ENCODE measurements around the gene TRIP13. TPM values are rescaled to one million over a fixed set of nuclear protein-coding genes. Genes with fewer than 3 reads are reported as not detected.

TRIP13 gene
- polyA plus RNA-seq, 1 donor from 2014 or later, result 2.1 TPM

GRCh38 chr5:875931-876330, 16.8 kb upstream of the TRIP13 start:
- Histone ChIP-seq H3K9me3 (ENCODE audit: low read length) (no peaks in the 10 kb centered on the region), H4K20me1 (ENCODE audit: insufficient read depth) (no peaks in the 10 kb centered on the region), H3K9ac (ENCODE audit: low read length) (no peak overlapping the region), H3K9me2 (ENCODE audit: insufficient read depth, low read length) (no peaks in the 10 kb centered on the region), H3K27me3 (ENCODE audit: insufficient read depth, low read depth, low read length) (no peaks in the 10 kb centered on the region), H3K27ac (ENCODE audit: low read length) (no peak overlapping the region), H3K4me3 (ENCODE audit: low read length) (no peak overlapping the region), H2AFZ (ENCODE audit: low read depth, low read length) (no peak overlapping the region), H3K4me2 (ENCODE audit: low read length) (no peak overlapping the region), H3K36me3 (ENCODE audit: insufficient read depth, low read length) (peaks cover 2% of the 10 kb centered on the region), H3F3A (ENCODE audit: insufficient read depth, low read length, poor library complexity, severe bottlenecking) (no peaks in the 10 kb centered on the region), H3K79me2 (replicated peaks; ENCODE audit: insufficient read depth, low read length) (no peaks in the 10 kb centered on the region)
- TF ChIP-seq MXI1 (conservative IDR thresholded peaks at IDR 0.05; ENCODE audit: poor library complexity, severe bottlenecking), result no peak
- no peak for TF ChIP-seq TAF1 (IDR thresholded peaks at IDR 0.05; ENCODE audit: low read depth)
- TF ChIP-seq SMC3 (conservative IDR thresholded peaks at IDR 0.05; ENCODE audit: poor library complexity), result no peak
- no peak for TF ChIP-seq EZH2 (IDR thresholded peaks at IDR 0.05; ENCODE audit: borderline replicate concordance, insufficient read depth, low read length, poor library complexity, severe bottlenecking)
- no peak for TF ChIP-seq RAD21 (conservative IDR thresholded peaks at IDR 0.05)
- no peak for TF ChIP-seq EP300 (conservative IDR thresholded peaks at IDR 0.05; ENCODE audit: poor library complexity, severe bottlenecking)
- no peak for TF ChIP-seq POLR2AphosphoS5 (IDR thresholded peaks at IDR 0.05)
- no peak for TF ChIP-seq REST (IDR thresholded peaks at IDR 0.05; ENCODE audit: borderline replicate concordance)
- TF ChIP-seq CTCF (IDR thresholded peaks at IDR 0.05; ENCODE audit: poor library complexity, severe bottlenecking), result no peak

GRCh38 chr5:876398-877365, 16.0 kb upstream of the TRIP13 start:
- H3K9me3 ChIP-seq (ENCODE audit: low read length), result no peaks in the 10 kb centered on the region
- no peaks in the 10 kb centered on the region for H4K20me1 ChIP-seq (ENCODE audit: insufficient read depth)
- H3K36me3 ChIP-seq (ENCODE audit: insufficient read depth, low read length), result peaks cover 6% of the 10 kb centered on the region
- H3K4me3 ChIP-seq (ENCODE audit: low read length), result no peak overlapping the region
- no peak overlapping the region for H3K27ac ChIP-seq (ENCODE audit: low read length)
- no peak overlapping the region for H3K9ac ChIP-seq (ENCODE audit: low read length)
- no peak overlapping the region for H3K4me2 ChIP-seq (ENCODE audit: low read length)
- no peak for TF ChIP-seq TAF1 (IDR thresholded peaks at IDR 0.05; ENCODE audit: low read depth)
- TF ChIP-seq POLR2AphosphoS5 (IDR thresholded peaks at IDR 0.05), result no peak
- TF ChIP-seq CTCF (IDR thresholded peaks at IDR 0.05; ENCODE audit: poor library complexity, severe bottlenecking), result no peak
- TF ChIP-seq MXI1 (conservative IDR thresholded peaks at IDR 0.05; ENCODE audit: poor library complexity, severe bottlenecking), result no peak
- no peak for TF ChIP-seq EZH2 (IDR thresholded peaks at IDR 0.05; ENCODE audit: borderline replicate concordance, insufficient read depth, low read length, poor library complexity, severe bottlenecking)
- no peak for TF ChIP-seq RAD21 (conservative IDR thresholded peaks at IDR 0.05)
- no peak for TF ChIP-seq SMC3 (conservative IDR thresholded peaks at IDR 0.05; ENCODE audit: poor library complexity)
- no peaks in the 10 kb centered on the region for H3F3A ChIP-seq (ENCODE audit: insufficient read depth, low read length, poor library complexity, severe bottlenecking)
- H3K9me2 ChIP-seq (ENCODE audit: insufficient read depth, low read length), result no peaks in the 10 kb centered on the region
- no peaks in the 10 kb centered on the region for H3K79me2 ChIP-seq (replicated peaks; ENCODE audit: insufficient read depth, low read length)
- no peaks in the 10 kb centered on the region for H3K27me3 ChIP-seq (ENCODE audit: insufficient read depth, low read depth, low read length)
- no peak overlapping the region for H2AFZ ChIP-seq (ENCODE audit: low read depth, low read length)
